ENCODE data around the gene ITIH6. TPM values are rescaled to one million over a fixed set of nuclear protein-coding genes. Genes with fewer than 3 reads are reported as not detected.

The ITIH6 gene
- total RNA-seq, 1 donor: not detected

DNA sequence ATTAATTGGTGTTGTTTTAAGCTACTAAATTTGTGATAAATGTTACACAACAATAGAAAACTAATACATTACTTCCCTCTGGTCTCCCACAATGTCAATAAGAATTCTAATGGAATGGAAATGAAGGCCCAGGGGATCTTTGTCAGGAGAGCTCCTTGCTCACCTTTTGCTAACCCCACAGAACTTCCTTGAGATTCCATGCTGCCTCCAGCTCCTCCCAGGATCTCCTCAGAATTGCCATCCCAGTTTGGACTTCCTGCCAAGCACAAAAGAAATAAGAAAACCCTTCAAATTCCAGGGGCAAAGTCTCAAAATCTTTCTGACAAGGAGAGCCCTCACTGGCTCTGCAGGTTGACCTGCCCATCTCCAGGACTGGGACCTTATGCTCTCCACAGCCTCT lies 43.2 kb downstream of the ITIH6 start:
- Histone ChIP-seq H3K4me2 (ENCODE audit: insufficient read depth, low read length) (no peak overlapping the region), H2AFZ (ENCODE audit: low read length) (no peak overlapping the region), H3K27me3 (ENCODE audit: insufficient read depth, low read length) (no peaks in the 10 kb centered on the region), H3K4me1 (ENCODE audit: insufficient read depth, low read length) (no peaks in the 10 kb centered on the region), H3K4me3 (ENCODE audit: insufficient read depth, low read length) (no peak overlapping the region), H3K9me3 (ENCODE audit: low read depth, low read length) (no peaks in the 10 kb centered on the region), H3K36me3 (ENCODE audit: insufficient read depth, low read length) (no peaks in the 10 kb centered on the region), H4K20me1 (ENCODE audit: insufficient read depth, low read length) (no peaks in the 10 kb centered on the region), H3K27ac (ENCODE audit: low read depth, low read length) (no peak overlapping the region), H3K79me2 (ENCODE audit: insufficient read depth, low read length) (no peaks in the 10 kb centered on the region)
- TF ChIP-seq CTCF (IDR thresholded peaks at IDR 0.05; ENCODE audit: extremely low read depth, low read depth, low read length): no peak
- DNase-seq (ENCODE audit: insufficient read length, low spot score, missing footprints): no peak

DNA sequence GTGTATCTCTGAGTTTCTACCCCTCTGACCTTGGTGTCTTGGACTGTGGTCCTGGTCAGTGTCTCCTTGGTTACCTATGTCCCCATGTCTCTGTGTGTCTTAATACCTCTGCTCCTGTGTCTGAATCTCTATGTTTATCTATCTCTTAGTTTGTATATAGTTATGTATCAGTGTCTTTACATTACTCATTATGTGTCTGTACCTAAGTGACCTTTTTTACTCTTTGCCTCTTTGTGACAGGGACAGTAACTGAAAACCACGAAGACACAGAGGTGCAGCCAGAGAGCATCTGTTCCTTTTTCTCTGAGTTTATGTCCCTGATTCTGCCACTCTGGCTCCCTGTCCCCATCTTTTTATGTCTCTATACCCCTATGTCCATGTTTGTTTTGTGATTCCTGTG lies 49.4 kb downstream of the ITIH6 start:
- peaks cover 2% of the 10 kb centered on the region for H3K27me3 ChIP-seq (ENCODE audit: insufficient read depth, low read length)
- H3K4me1 ChIP-seq (ENCODE audit: insufficient read depth, low read length): no peaks in the 10 kb centered on the region
- no peak overlapping the region for H3K27ac ChIP-seq (ENCODE audit: low read depth, low read length)
- no peak for DNase-seq (ENCODE audit: insufficient read length, low spot score, missing footprints)
- no peaks in the 10 kb centered on the region for H4K20me1 ChIP-seq (ENCODE audit: insufficient read depth, low read length)
- TF ChIP-seq CTCF (IDR thresholded peaks at IDR 0.05; ENCODE audit: extremely low read depth, low read depth, low read length): no peak
- H3K4me3 ChIP-seq (ENCODE audit: insufficient read depth, low read length): no peak overlapping the region
- no peak overlapping the region for H3K4me2 ChIP-seq (ENCODE audit: insufficient read depth, low read length)
- no peak overlapping the region for H2AFZ ChIP-seq (ENCODE audit: low read length)
- no peaks in the 10 kb centered on the region for H3K79me2 ChIP-seq (ENCODE audit: insufficient read depth, low read length)
- H3K36me3 ChIP-seq (ENCODE audit: insufficient read depth, low read length): no peaks in the 10 kb centered on the region
- no peaks in the 10 kb centered on the region for H3K9me3 ChIP-seq (ENCODE audit: low read depth, low read length)

DNA sequence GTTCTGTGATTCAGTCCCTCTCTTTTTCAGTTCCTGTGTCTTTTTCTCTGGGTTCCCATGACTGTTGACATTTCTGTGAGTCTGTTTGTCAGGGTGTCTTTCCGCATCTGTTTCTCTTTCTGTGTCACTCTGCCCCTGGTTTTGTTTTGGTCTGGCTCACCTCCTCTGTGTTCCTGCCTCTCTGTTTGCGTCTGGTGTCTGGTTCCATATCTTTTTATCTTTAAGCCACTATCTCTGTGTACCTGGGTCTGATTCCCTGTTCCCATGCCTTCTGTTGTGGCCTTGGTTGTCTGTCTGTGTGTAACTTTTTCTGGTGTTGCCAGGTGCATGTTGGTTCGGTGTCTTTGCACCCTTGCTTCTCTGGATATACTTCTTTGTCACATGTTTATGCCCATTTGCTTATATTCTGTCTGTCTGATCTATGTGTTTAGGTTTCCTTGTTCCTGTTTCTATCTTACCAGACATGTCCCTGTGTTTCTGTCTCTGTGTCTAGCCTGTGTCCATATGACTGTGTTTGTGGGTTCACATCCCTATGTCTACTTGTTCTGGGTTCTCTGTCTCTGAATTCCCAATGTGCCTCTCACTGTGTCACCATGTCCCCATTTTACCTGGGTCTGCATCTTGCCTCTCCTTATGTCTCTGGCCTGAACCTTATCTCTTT lies 50.2 kb downstream of the ITIH6 start:
- Histone ChIP-seq H3K4me2 (ENCODE audit: insufficient read depth, low read length) (no peak overlapping the region), H3K27ac (ENCODE audit: low read depth, low read length) (no peak overlapping the region), H3K27me3 (ENCODE audit: insufficient read depth, low read length) (peaks cover 2% of the 10 kb centered on the region), H3K9me3 (ENCODE audit: low read depth, low read length) (no peaks in the 10 kb centered on the region), H4K20me1 (ENCODE audit: insufficient read depth, low read length) (no peaks in the 10 kb centered on the region), H3K4me3 (ENCODE audit: insufficient read depth, low read length) (no peak overlapping the region), H3K4me1 (ENCODE audit: insufficient read depth, low read length) (no peaks in the 10 kb centered on the region), H3K36me3 (ENCODE audit: insufficient read depth, low read length) (no peaks in the 10 kb centered on the region), H3K79me2 (ENCODE audit: insufficient read depth, low read length) (no peaks in the 10 kb centered on the region), H2AFZ (ENCODE audit: low read length) (no peak overlapping the region)
- DNase-seq (ENCODE audit: insufficient read length, low spot score, missing footprints): peak; percentile 32
- TF ChIP-seq CTCF (IDR thresholded peaks at IDR 0.05; ENCODE audit: extremely low read depth, low read depth, low read length): no peak

DNA sequence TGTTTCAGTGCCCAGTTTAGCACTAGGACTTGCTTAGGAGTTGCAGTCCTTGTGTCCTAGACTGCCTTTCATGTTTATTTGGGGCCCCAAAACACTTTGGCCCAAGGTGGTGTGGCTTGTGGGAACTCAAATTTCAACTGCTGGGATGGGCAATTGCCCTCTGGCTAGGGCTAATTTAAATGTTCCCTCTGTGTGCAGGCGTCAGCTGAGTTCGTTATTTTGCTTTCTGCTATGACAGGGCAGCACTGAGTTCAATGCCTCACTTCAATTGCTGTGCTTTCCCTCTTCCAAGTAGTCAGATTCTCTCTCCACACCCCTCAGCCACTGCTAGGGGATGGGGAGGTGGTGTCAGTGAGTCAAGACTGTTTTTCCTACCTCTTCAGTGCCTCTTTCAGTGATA lies 51.1 kb downstream of the ITIH6 start:
- H3K79me2 ChIP-seq (ENCODE audit: insufficient read depth, low read length): no peaks in the 10 kb centered on the region
- no peaks in the 10 kb centered on the region for H3K9me3 ChIP-seq (ENCODE audit: low read depth, low read length)
- TF ChIP-seq CTCF (IDR thresholded peaks at IDR 0.05; ENCODE audit: extremely low read depth, low read depth, low read length): no peak
- H3K4me1 ChIP-seq (ENCODE audit: insufficient read depth, low read length): no peaks in the 10 kb centered on the region
- no peaks in the 10 kb centered on the region for H3K36me3 ChIP-seq (ENCODE audit: insufficient read depth, low read length)
- no peak overlapping the region for H3K4me2 ChIP-seq (ENCODE audit: insufficient read depth, low read length)
- H3K27me3 ChIP-seq (ENCODE audit: insufficient read depth, low read length): peaks cover 2% of the 10 kb centered on the region
- H3K27ac ChIP-seq (ENCODE audit: low read depth, low read length): no peak overlapping the region
- no peak overlapping the region for H3K4me3 ChIP-seq (ENCODE audit: insufficient read depth, low read length)
- no peaks in the 10 kb centered on the region for H4K20me1 ChIP-seq (ENCODE audit: insufficient read depth, low read length)
- DNase-seq (ENCODE audit: insufficient read length, low spot score, missing footprints): no peak
- H2AFZ ChIP-seq (ENCODE audit: low read length): no peak overlapping the region

All from osteoblast (primary cell).